HepG2 (cell line): ENCODE measurements around the gene ABCG1. TPM values are rescaled to one million over a fixed set of nuclear protein-coding genes. Genes with fewer than 3 reads are reported as not detected.

Source experiments
- ATAC-seq: fragments of 200-7000 bp; cut with Tn5 transposase; 3 replicates; pipeline ENCODE4 v1.9.1; 2020; ENCODE audit warnings: mild to moderate bottlenecking, moderate library complexity
- BruUV-seq: library from RNA; stranded (reverse); fragments of 400-500 nt; replicated peaks from 2 replicates; lab custom pipeline; 2021; lab: Mats Ljungman, UMichigan
- CTCF ChIA-PET: fragments of 300-600 bp; formaldehyde crosslinking; extraction: SDS; loops from one replicate; lab custom pipeline; 2021; ENCODE audit warnings: low total read pairs, inconsistent platforms, low intra/inter-chr PET ratio; lab: Yijun Ruan, JAX
- POLR2A ChIA-PET: fragments of 350-600 bp; sonication (Branson Sonifier 250); formaldehyde crosslinking; loops from one replicate; lab custom pipeline; 2020; ENCODE audit warnings: antibody characterized with exemption, inconsistent platforms; lab: Yijun Ruan, JAX
- DNase-seq: peaks from one replicate; pipeline ENCODE4 v3.0.0-alpha.2; 2015; ENCODE audit warnings: low spot score
- FAIRE-seq: peaks from 3 replicates; lab custom pipeline; 2011; peaks lifted over from hg19 to GRCh38; lab: Jason Lieb, UNC
- H2AFZ ChIP-seq: one replicate; pipeline ENCODE4 v1.6.1; 2011; ENCODE audit warnings: low read length, inconsistent platforms
- H3K27ac ChIP-seq: fragments of 300-600 bp; 3 replicates; pipeline ENCODE4 v1.8.0; 2011; ENCODE audit warnings: mixed run types, mild to moderate bottlenecking, mixed read lengths, low read length, inconsistent platforms; ENCODE audit not compliant: insufficient read depth; ENCODE audit errors: extremely low read length
- H3K27me3 ChIP-seq, 2 experiments: fragments of 200-600 bp in 1 of 2; 2 replicates in 1 of 2; 3 replicates in 1 of 2; pipeline versions ENCODE4 v1.6.0 to v1.8.0; 2011; ENCODE audit warnings: low read length in 2 of 2, mild to moderate bottlenecking in 2 of 2, moderate library complexity in 2 of 2, inconsistent platforms in 1 of 2; ENCODE audit not compliant: insufficient read depth in 2 of 2, control insufficient read depth in 1 of 2
- H3K36me3 ChIP-seq, 2 experiments: fragments of 200-600 bp in 1 of 2; replicated peaks in 1 of 2; 2 replicates in 1 of 2; 3 replicates in 1 of 2; pipeline versions ENCODE4 v1.5.1 to v1.8.0; 2011; ENCODE audit warnings: low read length in 2 of 2, inconsistent platforms in 1 of 2; ENCODE audit not compliant: insufficient read depth in 2 of 2, control insufficient read depth in 1 of 2
- H3K4me1 ChIP-seq: 2 replicates; pipeline ENCODE4 v1.5.1; 2012; ENCODE audit warnings: low read length, inconsistent platforms; ENCODE audit not compliant: insufficient read depth
- H3K4me2 ChIP-seq: 2 replicates; pipeline ENCODE4 v1.6.0; 2011; ENCODE audit warnings: low read depth, low read length, inconsistent platforms
- H3K4me3 ChIP-seq, 3 experiments: fragments of 200-600 bp in 1 of 3; sonication (generic), shearing (Covaris generic) in 1 of 3; replicated peaks in 1 of 3; 2 replicates each; pipeline ENCODE4 v1.5.1; 2011 to 2016; ENCODE audit warnings: low read length in 3 of 3, inconsistent platforms in 2 of 3, low read depth in 2 of 3, mild to moderate bottlenecking in 2 of 3, control low read depth in 1 of 3, mixed read lengths in 1 of 3; ENCODE audit not compliant: insufficient read depth in 1 of 3
- H3K79me2 ChIP-seq: one replicate; pipeline ENCODE4 v1.6.1; 2011; ENCODE audit warnings: low read length, inconsistent platforms; ENCODE audit not compliant: insufficient read depth
- H3K9ac ChIP-seq: 2 replicates; pipeline ENCODE4 v1.6.0; 2011; ENCODE audit warnings: mild to moderate bottlenecking, low read depth, low read length, inconsistent platforms; ENCODE audit not compliant: insufficient read depth
- H3K9me3 ChIP-seq: 2 replicates; pipeline ENCODE4 v1.5.1; 2012; ENCODE audit warnings: mild to moderate bottlenecking, low read length
- H4K20me1 ChIP-seq: 2 replicates; pipeline ENCODE4 v1.6.0; 2011; ENCODE audit warnings: inconsistent platforms, mild to moderate bottlenecking, low read length, moderate library complexity; ENCODE audit not compliant: insufficient read depth
- ELF1 ChIP-seq: sonication (generic); formaldehyde crosslinking; IDR thresholded peaks from 2 replicates; pipeline ENCODE4 v1.4.0; 2020; ENCODE audit warnings: missing genetic modification reagents
- ETV5 ChIP-seq: IDR thresholded peaks from 2 replicates; pipeline ENCODE4 v1.6.1; 2018; ENCODE audit warnings: missing biosample characterization, missing genetic modification reagents, inconsistent platforms, borderline replicate concordance
- GATAD2A ChIP-seq: IDR thresholded peaks from 2 replicates; pipeline ENCODE4 v1.6.1; 2016
- HMG20A ChIP-seq: IDR thresholded peaks from 2 replicates; pipeline ENCODE4 v1.6.1; 2016; ENCODE audit warnings: borderline replicate concordance
- IKZF4 ChIP-seq: sonication (generic); formaldehyde crosslinking; IDR thresholded peaks from 2 replicates; pipeline ENCODE4 v1.5.1; 2020; ENCODE audit warnings: borderline replicate concordance, mild to moderate bottlenecking, low read depth, missing genetic modification reagents; ENCODE audit errors: not compliant biosample characterization
- NFIC ChIP-seq: IDR thresholded peaks from 2 replicates; pipeline ENCODE4 v1.6.1; 2012; ENCODE audit warnings: mild to moderate bottlenecking, low read length, inconsistent platforms
- RBFOX2 ChIP-seq: fragments of 200-400 bp; formaldehyde crosslinking; IDR thresholded peaks from 2 replicates; pipeline ENCODE4 v1.6.1; 2017; ENCODE audit warnings: low read depth, mild to moderate bottlenecking, low read length
- RNF2 ChIP-seq: fragments of 450-650 bp; conservative IDR thresholded peaks from 2 replicates; pipeline ENCODE4 v1.6.1; 2016; ENCODE audit warnings: low read depth
- SKI ChIP-seq: fragments of 450-650 bp; IDR thresholded peaks from one replicate; pipeline ENCODE4 v1.6.1; 2018; ENCODE audit warnings: mild to moderate bottlenecking; ENCODE audit not compliant: partially characterized antibody
- ZNF34 ChIP-seq: sonication (generic); formaldehyde crosslinking; IDR thresholded peaks from 2 replicates; pipeline ENCODE4 v1.4.0; 2020; ENCODE audit warnings: mild to moderate bottlenecking, missing genetic modification reagents, borderline replicate concordance
- ZNF709 ChIP-seq: sonication (generic); formaldehyde crosslinking; IDR thresholded peaks from 2 replicates; pipeline ENCODE4 v1.5.0; 2020; ENCODE audit warnings: mild to moderate bottlenecking, missing genetic modification reagents
- ZNF724P ChIP-seq: sonication (generic); formaldehyde crosslinking; IDR thresholded peaks from 2 replicates; pipeline ENCODE4 v1.8.0; 2022; ENCODE audit warnings: missing genetic modification reagents, borderline replicate concordance
- WGBS: methylation state at CpG from one replicate; pipeline ENCODE4 v1.1.6; 2017; ENCODE audit warnings: low lambda C conversion rate; 5-methylcytosine and 5-hydroxymethylcytosine counted together
- in situ Hi-C: cut with HindIII; loops from 2 replicates; pipeline ENCODE4 v1.10.0; 2017; ENCODE audit warnings: low pct_unique_long_range_greater_than_20kb; ENCODE audit not compliant: extremely low pct_ligation_motif_present
- intact Hi-C: fragments of 100-400 bp; cut with micrococcal nuclease; formaldehyde crosslinking; loops from one replicate; pipeline ENCODE4 v1.10.0; 2022; ENCODE audit not compliant: unreplicated experiment
- polyA plus RNA-seq, 8 experiments: library from polyadenylated mRNA; depleted of rRNA in 3 of 8; stranded (reverse) in 7 of 8; unstranded in 1 of 8; fragments of >200 nt; fragmentation: Illumina TruSeq in 4 of 8; extraction: Trizol in 4 of 8; gene quantifications; 2 replicates each; pipeline versions ENCODE4 v1.2.1 to v1.2.3, GENCODE V29; 2011 to 2016; ENCODE audit warnings: low read depth in 4 of 8, missing spikeins in 1 of 8, mixed read lengths in 1 of 8; ENCODE audit not compliant: insufficient read depth in 1 of 8
- total RNA-seq, 5 experiments: library from RNA; depleted of rRNA; stranded (reverse); fragments of >200 nt; fragmentation: Illumina TruSeq; extraction: Trizol; gene quantifications; 2 replicates each; pipeline ENCODE4 v1.2.3, GENCODE V29; 2016; ENCODE audit warnings: low read depth in 1 of 5
- TF ChIP-seq, protein P1 (sequence below): sonication (generic); formaldehyde crosslinking; IDR thresholded peaks from 2 replicates; pipeline ENCODE4 v1.8.1; 2023; ENCODE audit warnings: mild to moderate bottlenecking, missing genetic modification reagents, borderline replicate concordance
- TF ChIP-seq, protein P2 (sequence below): sonication (generic); formaldehyde crosslinking; IDR thresholded peaks from 2 replicates; pipeline ENCODE4 v1.4.0; 2020; ENCODE audit warnings: missing genetic modification reagents, borderline replicate concordance

The ABCG1 gene
- total and polyA plus RNA-seq, 2 of the 13 experiments (the other 11 are each of a cell fraction or from before 2014, with no cell fraction given), result 0.04 TPM; not detected in 1

DNA sequence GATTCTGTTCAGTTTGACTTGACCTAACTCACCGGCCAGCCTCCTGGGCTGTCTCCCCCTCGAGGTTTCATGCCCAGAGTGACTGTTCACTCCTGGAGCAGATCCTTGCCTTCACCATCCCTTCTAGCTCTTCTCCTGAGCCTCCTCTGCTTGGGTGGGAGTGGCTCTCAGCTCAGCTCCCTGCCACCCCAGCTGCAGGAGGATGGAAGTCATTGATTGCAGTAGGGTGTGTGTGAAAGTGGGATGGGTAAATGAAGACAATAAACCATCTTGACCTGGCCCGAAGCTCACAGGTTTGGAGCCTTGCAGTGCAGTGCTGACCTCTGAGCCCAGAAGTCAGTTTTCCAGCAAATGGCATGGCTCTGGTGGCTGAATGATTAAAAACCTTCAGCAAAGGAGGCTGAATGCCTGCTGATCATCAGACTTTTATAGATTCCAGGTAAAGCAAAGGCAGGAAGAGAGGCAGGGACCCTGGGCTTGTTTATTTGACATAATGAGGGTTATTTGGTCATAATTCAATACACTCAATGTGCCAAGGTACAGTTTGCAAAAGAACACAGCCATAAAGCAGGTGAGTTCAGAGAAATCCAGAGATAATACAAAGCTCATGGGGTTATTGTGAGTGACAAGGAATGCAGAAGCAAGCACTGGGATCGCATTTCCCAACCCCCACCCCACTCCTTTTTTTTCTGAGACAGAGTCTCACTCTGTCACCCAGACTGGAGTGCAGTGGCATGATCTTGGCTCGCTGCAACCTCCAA, 113.8 kb downstream of the ABCG1 start:
- TF ChIP-seq IKZF4 (CRISPR knock-in tag) (no peak), NFIC (no peak), RNF2 (no peak), ZNF34 (CRISPR knock-in tag) (no peak), ETV5 (CRISPR knock-in tag) (no peak), ZNF709 (CRISPR knock-in tag) (no peak), HMG20A (CRISPR knock-in tag) (no peak), SKI (no peak), ELF1 (CRISPR knock-in tag) (no peak), ZNF724P (CRISPR knock-in tag) (no peak), GATAD2A (no peak), RBFOX2 (no peak)
- TF ChIP-seq, protein P1, sequence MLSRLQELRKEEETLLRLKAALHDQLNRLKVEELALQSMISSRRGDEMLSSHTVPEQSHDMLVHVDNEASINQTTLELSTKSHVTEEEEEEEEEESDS (CRISPR knock-in tag), result no peak
- TF ChIP-seq, protein P2, sequence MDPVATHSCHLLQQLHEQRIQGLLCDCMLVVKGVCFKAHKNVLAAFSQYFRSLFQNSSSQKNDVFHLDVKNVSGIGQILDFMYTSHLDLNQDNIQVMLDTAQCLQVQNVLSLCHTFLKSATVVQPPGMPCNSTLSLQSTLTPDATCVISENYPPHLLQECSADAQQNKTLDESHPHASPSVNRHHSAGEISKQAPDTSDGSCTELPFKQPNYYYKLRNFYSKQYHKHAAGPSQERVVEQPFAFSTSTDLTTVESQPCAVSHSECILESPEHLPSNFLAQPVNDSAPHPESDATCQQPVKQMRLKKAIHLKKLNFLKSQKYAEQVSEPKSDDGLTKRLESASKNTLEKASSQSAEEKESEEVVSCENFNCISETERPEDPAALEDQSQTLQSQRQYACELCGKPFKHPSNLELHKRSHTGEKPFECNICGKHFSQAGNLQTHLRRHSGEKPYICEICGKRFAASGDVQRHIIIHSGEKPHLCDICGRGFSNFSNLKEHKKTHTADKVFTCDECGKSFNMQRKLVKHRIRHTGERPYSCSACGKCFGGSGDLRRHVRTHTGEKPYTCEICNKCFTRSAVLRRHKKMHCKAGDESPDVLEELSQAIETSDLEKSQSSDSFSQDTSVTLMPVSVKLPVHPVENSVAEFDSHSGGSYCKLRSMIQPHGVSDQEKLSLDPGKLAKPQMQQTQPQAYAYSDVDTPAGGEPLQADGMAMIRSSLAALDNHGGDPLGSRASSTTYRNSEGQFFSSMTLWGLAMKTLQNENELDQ, result no peak
- TF ChIP-seq, all 625 proteins: peak for 0
- no TSS peak for BruUV-seq
- Histone ChIP-seq H3K9ac (no peak overlapping the region), H4K20me1 (no peaks in the 10 kb centered on the region), H3K4me3 (no peak overlapping the region), H3K4me2 (no peak overlapping the region), H2AFZ (no peak overlapping the region), H3K27ac (no peak overlapping the region), H3K4me1 (peaks cover 23% of the 10 kb centered on the region), H3K9me3 (no peaks in the 10 kb centered on the region), H3K36me3 (no peaks in the 10 kb centered on the region), H3K27me3 (no peaks in the 10 kb centered on the region; a peak in 1 of 5 replicates), H3K79me2 (no peaks in the 10 kb centered on the region)
- DNase-seq (no peak), FAIRE-seq (no peak), ATAC-seq (no peak)
- intact Hi-C loops (no loop called here), in situ Hi-C loops (no loop called here)
- 25% methylated on average over 4 of the region's 5 CpGs for WGBS
- POLR2A ChIA-PET, result no interaction called here
- CTCF ChIA-PET, result no interaction called here
